Measurements from ENCODE around the gene LAMA2.

DNA sequence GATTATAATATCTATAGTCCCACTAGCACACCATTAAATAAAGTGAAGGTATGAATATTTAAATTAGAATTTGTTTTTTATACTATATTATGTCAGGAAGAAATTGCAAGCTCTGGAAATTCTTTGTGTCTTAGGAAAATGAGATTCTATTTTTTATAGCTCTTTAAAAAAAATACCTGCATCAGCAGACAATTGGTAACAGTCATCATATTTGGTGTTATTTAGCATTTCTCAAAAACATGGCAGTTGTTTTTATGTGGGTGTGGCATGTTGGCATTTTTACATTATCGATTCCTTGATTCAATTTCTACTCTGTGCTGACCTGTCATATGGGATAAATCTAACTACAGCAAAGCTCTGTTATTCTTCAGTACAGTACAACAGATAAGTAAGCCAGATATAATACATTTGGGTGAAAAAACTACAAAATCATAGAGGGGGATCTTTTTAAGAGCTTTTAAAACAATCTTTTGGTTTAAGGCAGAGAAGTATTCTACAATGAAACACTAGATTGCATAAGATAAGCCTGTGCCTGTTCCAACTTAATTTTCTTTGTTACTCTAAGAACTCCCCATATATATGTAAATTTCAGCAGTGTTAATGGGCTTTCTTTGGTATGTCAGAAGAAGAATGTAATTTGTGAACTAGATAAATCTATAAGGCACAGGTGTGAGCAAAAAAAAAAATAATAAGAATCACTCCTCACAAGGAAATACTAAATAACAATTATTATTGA, 71.5 kb downstream of the LAMA2 start:
- TF ChIP-seq POLR2A (IDR thresholded peaks at IDR 0.05; ENCODE audit: low read length) (no peak), GATA1 (IDR thresholded peaks at IDR 0.05; ENCODE audit: low read depth, low read length) (no peak)

Data from erythroblast (primary cell).